HK-2 (cell line): ENCODE data around the gene ADRM1.

ENCODE experiments used
- DNase-seq: peaks from one replicate; pipeline ENCODE4 v3.0.0-alpha.2; 2018; ENCODE audit not compliant: unreplicated experiment

Gene ADRM1

DNA sequence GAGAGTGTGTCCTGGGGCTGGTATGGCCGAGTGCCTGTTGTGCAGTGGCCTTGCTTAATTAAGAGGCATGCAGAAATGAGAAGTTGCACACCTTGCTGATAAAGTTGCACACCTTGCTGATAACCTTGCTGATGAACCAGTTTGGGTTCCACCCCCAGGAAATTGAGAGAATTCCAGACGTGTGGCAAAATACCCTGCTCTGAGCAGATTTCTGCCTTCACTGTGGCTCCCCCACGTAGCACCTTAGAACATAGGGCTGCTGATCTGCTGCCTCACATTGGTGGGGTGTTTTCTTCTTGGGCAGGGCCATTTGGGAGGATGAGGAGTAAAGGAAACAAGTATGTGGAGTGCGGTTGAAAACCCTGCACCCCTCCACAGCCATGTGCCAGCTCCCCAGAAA is 22.5 kb upstream of the ADRM1 start:
- DNase-seq: no peak

DNA sequence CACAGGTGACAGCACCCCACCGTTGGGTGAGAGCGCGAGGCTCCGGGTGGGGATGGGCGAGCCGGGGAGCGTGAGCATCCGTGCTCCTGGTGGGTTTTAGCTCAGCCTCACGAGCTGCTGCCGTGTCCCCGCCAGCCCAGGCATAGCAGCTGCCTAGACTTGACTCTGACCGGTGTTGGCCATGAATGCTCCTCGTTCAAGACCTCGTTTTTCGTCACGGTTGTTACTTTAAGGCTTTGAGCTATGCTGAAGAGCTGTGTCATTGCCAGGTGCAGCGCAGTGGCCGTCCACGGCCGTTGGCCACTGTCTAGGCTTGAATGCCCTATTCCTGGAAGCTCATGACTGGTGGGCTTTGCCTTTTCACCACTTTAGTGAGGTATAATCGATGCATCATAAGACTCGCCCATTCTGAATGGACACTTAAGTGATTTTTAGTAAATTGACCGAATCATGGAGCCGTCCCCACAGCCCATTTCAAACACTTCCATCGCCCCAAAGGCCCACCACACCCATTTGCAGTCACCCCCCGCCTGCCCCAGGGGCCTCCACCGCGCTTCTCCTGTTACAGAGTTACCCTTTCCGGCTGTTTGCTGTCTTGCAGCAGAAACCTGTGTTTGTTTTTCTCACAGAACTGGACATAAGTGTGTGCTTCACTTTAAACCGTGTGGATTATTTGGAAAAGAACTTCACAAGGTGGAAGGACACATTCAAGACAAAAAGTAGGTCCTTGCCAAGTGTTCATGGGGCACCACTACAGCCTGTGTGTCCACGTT is 21.4 kb upstream of the ADRM1 start:
- DNase-seq: no peak

DNA sequence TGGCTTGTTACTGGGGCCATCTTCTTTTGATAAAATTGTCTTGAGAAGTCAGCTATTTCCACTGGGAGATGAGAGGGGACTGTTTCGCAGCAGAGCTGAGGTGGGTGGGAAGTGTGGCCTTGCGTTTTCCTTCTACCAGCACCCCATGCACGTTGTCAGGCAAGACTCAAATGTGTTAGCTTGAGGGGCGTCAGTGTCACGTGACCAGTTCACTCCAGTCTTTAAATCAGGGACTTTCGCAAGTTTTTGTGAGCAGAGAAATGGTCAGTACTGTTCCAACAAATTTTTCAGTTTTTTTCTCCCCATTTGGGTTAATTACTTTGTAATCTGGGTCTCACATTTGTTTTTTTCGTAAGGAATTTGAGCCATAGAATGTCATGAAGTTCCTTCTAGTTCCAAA is 20.7 kb upstream of the ADRM1 start:
- DNase-seq: no peak

DNA sequence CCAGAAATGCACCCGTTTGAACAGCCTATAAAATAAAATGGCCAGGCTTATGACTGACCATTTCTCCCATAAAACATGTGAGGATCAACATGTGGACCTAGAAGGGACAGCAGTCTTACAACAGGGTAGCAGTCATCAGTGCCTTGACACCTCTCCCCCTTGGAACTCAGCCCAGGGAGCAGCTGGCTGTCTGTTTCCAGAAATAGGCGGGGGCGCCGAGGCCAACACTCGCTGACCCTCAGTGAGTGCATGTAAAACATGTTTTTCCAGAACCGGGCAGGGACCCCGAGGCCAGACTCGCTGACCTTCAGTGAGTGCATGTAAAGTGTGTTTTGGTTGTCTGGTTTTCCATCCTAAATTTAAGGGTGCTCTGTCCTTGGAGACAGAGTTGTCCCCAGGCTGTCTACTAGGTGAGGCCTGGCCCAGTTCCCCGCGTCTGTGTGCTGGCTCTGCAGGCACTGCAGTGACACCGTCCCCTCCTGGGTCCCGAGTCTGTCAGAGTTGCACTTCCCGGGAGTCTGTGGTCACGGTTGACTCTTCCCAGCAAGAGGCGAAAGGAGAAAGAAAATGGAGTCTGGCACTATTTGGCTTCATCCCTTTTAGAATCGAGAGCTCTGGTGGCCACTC is 19.8 kb upstream of the ADRM1 start:
- DNase-seq: no peak

DNA sequence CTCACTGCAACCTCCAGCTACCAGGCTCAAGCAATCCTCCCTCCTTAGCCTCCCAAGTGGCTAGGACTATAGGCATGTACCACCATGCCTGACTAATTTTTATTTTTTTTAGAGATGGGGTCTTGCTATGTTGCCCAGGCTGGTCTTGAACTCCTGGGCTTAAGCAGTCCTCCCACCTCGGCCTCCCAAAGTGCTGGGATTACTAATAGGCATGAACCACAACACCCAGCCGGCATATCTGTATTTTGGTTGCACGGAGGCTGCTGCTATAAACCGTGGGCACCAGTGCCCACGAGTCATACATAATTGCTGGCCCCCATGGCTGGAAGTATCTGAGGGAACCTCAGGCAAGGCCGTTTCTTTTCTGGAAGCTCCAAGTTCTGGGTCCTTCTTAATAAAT is 18.3 kb upstream of the ADRM1 start:
- no peak for DNase-seq

DNA sequence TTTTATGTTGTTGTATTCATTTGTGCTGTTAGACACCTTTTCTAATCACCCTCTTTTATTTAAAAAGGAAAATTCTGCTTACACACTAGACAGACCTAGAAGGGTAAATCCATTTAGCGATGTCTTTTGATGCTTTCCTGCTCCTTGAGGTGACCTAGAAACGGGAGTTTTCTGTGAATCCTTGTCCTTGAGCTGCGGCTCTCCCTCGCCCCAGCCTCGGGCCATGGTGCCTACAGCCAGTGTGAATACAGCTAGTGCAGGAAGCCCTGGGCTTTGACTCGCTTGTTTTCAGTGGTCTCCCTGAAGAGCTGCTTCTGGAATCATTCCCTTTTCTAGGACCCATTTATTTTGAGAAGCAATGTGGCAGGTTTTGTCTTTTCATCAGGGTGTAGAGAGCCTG is 17.6 kb upstream of the ADRM1 start:
- no peak for DNase-seq

DNA sequence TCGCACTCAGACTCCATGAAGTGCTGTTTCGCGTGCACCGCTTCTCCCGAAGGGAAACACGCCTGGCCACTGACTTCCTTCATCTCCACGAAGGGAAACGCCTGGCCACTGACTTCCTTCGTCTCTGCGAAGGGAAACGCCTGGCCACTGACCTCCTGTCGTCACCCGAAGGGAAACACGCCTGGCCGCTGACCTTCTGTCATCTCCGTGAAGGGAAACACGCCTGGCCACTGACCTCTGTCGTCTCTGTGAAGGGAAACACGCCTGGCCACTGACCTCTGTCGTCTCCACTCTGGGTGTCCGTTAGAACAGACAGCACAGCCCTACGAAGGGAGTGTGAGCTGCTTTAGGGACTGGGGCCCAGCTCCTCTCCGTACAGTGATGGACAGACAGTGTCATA is 17.1 kb upstream of the ADRM1 start:
- DNase-seq: no peak

DNA sequence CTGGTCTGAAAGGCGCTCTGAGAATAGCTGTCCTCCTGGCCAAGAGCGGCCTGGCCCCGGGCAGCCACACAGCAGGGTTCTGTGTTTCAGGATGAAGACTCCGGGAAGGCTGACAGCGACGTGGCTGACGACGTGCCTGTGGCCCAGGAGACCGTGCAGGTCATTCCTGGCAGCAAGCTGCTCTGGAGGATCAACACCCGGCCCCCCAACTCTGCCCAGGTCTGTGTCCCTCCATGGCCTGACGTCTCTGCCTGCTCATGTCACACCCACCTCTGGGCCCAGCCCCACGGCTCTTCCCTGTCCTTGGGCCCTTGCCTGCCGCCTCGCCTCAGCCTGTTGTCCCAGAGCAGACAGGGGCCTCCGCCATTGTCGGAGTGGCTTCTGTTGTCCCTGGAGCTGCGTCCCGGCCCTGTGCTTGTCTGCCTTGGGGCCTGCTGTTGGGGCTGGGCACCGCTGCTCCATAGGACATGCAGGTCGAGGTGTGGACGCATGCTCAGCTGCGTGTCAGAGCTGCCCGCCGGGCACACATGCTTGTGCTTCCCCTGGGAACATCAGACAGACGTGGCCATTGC is 16.2 kb upstream of the ADRM1 start:
- DNase-seq: no peak

DNA sequence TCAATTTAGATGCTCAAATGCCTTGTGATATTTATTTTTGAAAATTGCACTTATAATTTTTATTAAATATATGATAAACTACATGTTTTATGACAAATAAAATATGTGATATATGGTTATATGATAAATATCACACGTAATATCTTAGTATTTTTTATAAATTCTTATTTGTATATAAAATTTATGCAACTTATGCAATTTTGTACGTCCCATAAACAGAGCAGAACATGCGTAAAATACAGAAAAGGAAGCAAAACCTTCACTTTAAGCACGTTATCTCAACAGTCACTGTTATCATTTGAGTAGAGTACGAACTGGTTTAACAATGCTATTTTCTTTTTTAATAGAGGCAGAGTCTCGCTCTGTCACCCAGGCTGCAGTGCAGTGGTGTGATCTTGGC is 15.7 kb upstream of the ADRM1 start:
- no peak for DNase-seq

DNA sequence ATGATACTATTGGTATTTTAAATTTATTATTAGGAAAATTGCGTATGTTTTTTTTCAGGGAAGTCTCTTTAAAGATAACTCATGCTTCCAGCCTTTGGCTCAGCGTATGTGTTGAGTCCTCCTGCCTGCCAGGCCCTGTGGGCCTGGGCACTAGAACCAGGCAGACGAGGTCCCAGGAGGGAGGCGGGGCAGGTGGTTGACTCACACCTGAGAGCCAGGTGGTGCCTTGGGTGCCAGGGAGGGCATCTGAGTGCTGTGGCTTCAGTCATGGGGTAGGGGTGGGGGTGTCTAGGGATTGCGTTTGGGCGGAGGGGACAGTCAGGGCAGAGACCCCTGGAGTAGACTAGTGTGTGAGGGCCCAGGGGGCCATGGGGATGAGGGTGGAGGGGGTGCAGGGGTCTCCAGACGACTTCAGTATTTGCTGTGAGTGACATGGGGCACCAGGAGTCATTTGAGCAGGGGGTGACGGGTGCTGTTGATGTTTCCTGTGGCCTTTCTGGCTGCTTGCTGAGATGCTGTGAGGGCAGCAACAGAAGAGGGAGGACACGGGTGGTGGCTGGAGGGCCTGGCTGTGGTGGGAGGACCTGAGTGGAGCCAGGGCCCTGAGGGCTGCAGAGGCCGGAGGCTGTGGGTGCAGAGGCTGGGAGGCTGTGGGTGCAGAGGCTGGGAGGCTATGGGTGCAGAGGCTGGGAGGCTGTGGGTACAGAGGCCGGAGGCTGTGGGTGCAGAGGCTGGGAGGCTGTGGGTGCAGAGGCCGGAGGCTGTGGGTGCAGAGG is 14.8 kb upstream of the ADRM1 start:
- no peak for DNase-seq

DNA sequence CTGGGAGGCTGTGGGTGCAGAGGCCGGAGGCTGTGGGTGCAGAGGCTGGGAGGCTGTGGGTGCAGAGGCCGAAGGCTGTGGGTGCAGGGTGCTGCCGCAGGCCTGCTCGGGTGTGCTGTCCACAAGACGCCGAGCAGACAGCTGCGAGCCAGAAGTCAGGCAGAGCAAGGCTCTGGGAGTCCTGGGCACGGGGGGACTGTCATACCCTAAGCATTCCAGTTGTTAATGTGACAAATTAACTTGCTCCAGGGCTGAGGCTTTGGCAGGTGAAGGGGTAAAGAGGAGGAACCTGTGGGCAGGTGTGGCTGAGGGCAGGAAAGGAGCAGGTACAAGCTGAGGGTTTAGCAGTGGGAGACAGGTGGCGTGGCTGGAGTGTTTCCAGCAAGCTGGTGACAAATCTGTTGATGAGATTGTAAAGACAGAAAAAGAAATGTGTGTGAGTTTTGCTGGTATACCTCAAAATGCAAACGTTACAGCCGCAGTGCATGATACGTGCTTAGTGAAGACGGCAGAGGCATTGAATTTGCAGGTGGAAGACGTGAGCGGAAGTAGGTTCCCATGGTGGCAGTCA is 14.2 kb upstream of the ADRM1 start:
- DNase-seq: no peak

DNA sequence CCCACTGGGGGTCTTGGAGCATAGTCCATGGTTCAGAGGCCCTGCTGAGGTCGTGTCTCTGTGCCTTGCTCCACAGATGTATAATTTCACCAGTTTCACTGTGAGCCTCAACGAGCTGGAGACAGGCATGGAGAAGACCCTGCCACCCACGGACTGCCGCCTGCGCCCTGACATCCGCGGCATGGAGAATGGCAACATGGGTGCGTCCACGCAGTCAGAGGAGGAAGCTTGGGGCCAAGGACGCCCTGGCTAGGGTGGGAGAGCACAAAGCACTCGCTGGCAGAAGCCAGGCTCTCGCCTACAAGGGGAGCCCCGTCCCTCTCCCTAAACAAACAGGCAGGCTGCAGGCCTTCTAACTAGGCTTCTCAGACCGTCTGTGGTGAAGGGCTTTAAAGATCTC is 13.7 kb upstream of the ADRM1 start:
- DNase-seq: no peak

DNA sequence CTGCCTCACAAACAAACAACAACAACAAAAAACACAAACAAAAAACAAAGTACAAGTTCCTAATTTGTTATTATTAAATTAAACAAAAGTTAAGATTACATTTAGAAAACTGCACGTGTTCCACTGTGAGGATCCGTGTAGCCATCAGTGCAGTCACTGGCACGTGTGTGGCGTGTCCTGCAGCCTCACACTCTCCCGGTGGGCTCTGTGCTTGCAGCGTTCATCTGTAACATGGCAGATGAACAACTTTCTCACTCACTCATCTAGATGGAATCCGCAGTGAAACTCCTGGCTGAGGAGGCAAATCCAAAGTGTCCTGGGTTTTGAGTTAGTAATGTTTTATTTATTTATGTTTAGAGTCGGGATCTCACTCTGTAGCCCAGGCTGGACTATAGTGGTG is 12.9 kb upstream of the ADRM1 start:
- DNase-seq: no peak

DNA sequence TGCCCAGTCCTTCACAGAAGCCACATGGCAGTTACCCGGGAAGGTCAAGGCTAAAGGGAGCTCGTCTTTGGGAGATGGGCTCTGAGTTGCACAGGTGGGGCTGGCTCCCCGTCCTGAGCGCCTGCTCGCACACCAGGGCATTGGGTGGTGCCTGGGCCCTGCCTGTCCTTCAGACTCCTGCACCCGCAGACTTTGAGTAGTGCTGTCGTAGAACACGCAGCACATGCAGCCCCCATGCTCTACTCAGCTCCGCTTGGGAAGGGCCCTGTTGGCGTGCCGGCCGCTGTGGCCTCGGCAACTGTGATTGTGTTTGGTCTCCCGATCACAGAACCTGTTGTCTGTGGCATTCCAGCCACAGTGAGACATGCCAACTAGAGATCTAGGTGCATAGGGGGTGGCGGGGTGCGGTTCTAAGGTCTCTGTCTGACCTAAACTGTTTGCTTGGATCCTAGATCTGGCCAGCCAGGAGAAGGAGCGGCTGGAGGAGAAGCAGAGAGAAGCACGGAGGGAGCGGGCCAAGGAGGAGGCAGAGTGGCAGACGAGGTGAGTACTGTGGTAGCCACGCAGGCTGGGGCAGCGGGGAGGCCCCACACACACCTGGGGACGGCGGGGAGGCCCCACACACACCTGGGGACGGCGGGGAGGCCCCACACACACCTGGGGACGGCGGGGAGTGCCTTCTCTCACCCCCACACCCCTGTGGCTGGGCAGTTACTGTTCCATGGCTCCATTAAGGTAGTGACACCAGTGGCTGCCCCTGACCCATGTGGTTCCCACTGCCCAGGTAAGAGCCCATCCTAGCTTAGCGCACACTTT is 11.3 kb upstream of the ADRM1 start:
- DNase-seq: no peak

DNA sequence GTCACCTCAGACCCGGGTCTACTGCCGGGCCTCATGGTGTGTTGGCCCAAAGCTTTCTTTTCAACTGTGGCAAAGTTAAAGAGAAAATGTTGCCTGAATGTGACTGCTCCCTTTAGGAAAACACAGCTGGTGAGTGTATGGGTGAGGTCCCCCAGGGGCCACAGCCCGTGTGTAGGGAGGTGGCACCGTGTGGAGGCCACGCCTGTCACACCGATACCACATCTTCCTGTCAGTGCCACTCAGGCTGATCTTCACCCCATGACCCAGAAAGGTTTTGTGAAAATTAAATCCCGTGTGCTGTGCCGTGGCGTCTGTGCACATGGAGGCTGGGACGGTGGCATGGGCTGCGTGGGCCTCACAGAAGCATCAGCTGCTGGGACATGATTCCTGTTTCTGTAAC is 10.7 kb upstream of the ADRM1 start:
- DNase-seq: no peak

DNA sequence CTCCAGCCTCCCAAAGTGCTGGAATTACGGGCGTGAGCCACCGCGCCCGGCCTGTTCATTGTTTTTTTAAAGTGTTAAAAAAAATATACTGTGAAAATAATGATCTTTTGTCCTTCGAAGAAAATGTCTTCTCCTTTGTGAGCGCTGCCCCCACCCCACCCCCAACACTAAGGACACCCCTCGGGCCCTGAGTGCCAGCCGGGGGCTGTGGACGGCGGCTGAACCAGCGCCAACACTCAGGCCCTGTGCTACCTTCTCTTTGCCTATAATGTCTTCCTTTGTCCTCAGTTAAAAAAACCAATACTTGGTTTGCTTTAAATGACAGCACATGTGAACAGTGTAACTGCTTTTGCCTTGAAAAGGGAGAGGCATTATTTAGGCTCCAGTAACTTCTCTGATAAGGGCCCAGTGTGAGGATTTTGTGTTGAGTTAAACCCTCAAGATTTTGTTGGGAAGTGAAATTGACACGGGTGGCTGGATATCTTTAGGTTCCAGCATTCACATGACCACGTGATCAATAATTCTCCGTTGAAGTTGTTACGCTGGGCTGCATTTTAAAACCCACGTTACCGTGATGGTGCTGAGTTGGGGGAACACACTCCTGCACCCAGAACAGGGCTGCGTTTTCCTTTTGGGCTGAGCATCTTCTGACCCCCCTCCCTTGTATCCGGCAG is 9.5 kb upstream of the ADRM1 start:
- DNase-seq: no peak

DNA sequence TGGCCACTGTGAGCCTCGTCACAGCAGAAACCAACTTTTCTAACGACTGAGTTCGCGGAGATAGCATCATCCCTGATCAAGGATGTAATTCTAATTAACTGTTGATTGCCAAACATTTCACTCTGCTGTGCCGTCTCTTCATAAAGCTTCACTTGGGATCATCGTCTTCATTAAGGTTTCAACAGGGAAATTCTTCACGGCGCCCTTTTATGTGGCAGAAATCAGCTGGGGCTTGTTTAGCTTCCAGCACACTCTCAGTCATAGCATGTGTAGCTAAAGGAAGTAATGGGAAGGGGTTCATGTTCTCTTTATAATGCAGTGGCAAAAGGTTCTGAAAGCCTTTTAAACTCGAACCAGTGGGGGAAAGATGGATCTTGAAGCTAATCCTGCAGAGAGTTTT is 8.9 kb upstream of the ADRM1 start:
- DNase-seq: no peak

DNA sequence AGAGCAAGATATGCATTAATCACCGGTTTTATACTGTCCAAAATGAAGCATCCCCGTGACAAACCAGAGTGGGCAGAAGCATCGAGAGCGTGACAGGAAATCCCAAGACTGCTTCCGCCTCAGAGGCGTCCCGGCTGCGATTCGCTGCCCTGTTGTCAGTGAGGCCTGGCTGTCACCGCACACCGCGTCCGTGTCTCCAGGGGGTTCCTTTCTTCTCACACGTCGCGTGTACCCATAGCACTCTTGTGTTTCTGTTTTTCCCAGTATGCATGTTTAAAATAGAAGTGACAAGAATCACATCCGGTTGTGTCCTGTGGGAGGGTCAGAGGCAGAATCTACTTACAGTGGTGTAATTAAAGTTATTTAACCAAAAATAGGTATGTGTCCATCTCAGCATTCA is 8.3 kb upstream of the ADRM1 start:
- DNase-seq: no peak

DNA sequence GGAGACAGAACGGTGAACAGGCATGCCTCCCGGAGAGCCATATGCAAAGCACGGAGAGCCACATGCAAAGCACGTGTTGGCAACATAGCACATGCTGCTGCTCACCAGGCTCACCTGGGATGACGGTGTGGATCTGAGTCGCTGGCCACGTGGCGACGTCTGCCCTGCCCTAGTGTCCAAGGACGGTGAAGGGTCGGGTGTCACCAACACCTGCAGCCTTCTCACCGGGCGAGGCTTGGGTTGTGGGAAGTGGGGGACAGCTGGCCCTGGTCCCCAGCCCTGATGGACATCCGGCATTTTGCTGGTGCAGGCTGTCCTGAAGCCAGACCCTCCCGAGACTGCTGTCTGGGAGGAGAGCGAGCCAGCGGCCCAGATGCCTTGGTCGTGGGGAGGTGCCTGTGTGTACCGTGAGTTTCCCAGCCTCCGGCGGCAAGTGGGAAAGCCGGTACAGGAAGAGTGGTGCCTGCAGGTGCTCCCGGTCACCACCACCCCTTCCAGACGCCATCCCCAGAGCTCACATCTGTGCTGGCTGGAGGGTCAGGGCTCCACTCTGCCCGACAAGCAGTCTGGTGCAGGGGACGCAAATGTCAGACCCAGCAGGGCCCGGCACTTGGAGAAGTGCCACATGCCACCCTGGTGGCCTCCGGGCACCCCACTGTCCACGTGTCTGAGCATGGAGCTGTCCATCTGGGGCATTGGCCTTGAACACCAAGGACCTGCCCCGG is 5.9 kb upstream of the ADRM1 start:
- DNase-seq: no peak
